Erythroblast (primary cell): ENCODE measurements around the gene DHRS7B.
"Not testable (repeated sequence)": the region's sequence is repeated elsewhere in the genome, so short reads cannot be mapped to it uniquely, and the experiment has no call there.

Experiments used
- DNase-seq, 2 experiments: peaks; one replicate each; lab custom pipeline; 2025; lab: John Stamatoyannopoulos, UW
- GATA1 ChIP-seq: IDR thresholded peaks from 2 replicates; pipeline ENCODE4 v1.6.1; 2011; ENCODE audit warnings: low read depth, mild to moderate bottlenecking, control low read depth, low read length, moderate library complexity
- POLR2A ChIP-seq: IDR thresholded peaks from 2 replicates; pipeline ENCODE4 v1.6.1; 2011; ENCODE audit warnings: mild to moderate bottlenecking, low read length

Gene DHRS7B, protein sequence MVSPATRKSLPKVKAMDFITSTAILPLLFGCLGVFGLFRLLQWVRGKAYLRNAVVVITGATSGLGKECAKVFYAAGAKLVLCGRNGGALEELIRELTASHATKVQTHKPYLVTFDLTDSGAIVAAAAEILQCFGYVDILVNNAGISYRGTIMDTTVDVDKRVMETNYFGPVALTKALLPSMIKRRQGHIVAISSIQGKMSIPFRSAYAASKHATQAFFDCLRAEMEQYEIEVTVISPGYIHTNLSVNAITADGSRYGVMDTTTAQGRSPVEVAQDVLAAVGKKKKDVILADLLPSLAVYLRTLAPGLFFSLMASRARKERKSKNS

DNA sequence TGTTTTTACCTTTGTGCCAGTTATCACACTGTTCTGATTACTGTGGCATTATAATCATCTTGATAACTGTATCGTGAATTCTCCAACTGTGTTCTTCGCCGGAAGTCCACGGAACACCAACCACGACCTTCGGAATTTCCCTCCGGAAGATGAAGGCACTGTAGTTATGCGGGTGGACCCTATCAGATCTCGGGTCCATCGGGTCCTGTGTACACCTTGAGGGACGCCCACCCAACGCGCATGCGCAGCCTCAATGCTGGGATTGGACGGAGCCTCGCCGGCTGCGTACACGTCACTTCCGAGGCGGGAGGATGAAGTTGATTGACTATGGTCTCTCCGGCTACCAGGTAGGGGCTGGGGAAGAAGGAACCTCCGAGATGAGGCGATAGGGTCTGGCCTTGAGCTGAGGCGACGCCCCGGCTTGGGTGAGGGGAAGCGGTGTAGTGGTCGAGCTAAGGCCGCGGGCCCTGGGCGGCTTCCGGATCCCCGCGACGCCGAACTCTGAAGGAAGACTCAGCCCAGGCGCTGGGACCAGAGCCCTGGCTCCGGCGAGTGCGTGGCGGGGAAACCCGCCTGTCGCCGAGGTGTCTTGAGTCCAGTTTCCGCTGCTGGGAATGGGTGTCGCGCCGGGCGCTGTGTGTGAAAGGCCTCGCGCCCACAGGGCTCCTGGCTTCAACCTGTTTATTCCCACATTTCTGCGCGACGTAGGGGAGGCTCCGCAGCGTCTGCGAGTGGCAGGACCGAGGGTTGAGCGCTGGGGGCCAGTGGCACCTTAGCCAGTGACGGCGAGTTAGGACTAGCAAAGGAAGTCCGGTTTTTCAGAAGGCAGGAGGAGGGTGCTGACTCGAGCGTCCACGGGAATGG lies at the start of gene DHRS7B:
Gene DHRS7B, plus strand, starts transcription at position 320 of the 864 bp plus-strand sequence. Its CDS starts 8 bp downstream, at position 328.
- TF ChIP-seq POLR2A (peak; percentile 86), GATA1 (no peak)
- DNase-seq, result peak; percentile 95 to 98

DNA sequence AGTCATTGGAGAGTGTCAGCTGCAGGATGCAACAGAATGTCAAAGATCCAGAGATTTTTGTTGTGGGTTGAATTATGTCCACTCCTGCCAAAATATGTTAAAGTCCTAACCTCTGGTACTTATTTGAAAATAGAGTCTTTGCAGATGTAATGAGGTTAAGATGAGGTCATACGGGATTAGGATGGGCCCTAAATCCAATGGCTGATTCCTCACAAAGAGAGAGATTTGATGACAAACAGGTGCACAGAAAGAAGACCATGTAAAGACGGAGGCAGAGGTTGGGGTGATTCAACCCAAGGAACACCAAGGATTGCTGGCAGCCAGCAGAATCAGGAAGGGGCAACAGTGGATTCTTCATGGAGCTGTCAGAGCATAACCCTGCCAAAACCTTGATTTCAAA lies 49.5 kb upstream of the DHRS7B start:
- no peak for DNase-seq
- TF ChIP-seq POLR2A (no peak), GATA1 (no peak)

DNA sequence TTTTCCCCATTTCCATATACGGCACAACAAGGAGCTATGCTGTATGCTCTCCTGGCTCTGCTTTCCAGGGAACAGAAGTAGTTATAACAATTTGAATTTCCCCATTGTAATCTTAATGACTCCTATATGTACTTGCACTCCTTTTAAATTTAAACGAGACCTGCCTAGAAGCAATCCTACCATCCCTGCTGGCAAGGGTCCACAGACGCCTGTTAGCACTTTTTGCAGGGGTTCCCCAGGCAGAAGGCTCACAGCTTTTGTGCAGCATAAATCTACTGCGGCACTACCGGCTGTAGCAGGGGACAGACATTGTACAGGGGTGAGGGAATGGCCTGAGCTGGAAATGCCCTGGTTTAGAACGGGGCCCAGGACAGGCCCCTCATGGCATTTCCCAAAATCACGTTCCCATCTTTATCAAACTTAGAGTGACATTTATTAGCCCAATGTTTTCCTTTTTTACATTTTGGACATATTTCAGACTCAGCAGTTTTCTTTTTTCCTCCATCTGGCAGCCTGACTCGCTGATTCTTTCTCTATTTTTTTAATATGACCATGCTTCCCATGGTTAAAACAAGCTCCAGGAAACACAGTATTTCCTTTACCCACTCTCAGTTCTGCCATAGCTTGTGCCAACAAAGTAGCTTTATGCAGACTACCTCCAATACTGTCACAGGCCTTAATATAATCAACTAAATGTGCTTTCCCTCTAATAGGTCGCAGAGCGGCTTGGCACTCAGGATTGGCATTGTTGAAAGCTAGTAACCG lies 48.6 kb upstream of the DHRS7B start:
- no peak for DNase-seq
- TF ChIP-seq GATA1 (no peak), POLR2A (no peak)

DNA sequence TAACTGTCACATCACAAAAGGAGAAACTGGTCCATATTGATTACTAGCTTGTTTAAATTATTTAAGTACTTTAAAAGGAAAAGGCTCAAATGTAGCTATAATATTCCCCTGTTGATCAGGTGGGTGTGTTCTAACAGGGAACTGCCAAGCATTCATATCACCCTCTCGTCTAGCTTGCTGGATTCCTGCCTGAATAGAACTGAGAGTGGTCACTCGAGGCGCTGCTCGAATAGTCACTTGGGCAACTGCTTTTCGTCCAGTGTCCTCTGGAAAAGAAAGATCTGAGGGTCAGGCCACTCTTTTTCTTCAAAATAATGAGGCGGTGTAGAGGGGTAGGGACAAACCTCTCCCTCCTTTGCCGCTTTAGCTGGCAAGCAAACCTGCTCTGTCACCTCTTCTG lies 47.6 kb upstream of the DHRS7B start:
- DNase-seq, result no peak
- no peak for TF ChIP-seq GATA1
- no peak for TF ChIP-seq POLR2A

DNA sequence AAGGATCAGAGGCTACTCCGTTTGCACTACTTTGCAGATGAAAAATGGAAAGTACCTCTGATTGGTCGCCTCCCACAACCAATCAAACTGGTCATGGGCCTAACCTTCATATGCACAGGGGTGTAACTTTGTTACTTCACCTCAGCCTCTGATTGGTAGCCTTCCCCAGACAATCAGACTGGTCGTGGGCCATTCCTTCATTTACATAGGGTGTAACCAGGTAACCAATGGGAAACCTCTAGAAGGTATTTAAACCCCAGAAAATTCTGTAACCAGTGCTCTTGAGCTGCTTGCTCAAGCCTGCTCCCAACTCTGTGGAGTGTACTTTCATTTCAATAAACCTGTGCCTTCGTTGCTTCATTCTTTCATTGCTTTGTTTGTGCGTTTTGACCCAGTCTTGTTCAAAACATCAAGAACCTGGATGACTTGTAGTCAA lies 44.7 kb upstream of the DHRS7B start:
- TF ChIP-seq POLR2A, result no peak
- TF ChIP-seq GATA1, result no peak
- DNase-seq, result peak in 1 of 2 experiments; percentile 28

DNA sequence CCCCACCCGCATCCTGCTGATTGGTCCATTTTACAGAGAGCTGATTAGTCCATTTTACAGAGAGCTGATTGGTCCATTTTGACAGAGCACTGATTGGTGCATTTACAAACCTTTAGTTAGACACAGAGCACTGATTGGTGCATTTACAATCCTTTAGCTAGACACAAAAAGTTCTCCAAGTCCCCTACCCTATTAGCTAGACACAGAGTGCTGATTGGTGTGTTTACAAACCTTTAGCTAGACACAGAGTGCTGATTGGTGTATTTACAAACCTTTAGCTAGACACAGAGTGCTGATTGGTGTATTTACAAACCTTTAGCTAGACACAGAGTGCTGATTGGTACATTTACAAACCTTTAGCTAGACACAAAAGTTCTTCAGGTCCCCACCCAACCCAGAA lies 41.5 kb upstream of the DHRS7B start:
- DNase-seq, result not testable (repeated sequence)

DNA sequence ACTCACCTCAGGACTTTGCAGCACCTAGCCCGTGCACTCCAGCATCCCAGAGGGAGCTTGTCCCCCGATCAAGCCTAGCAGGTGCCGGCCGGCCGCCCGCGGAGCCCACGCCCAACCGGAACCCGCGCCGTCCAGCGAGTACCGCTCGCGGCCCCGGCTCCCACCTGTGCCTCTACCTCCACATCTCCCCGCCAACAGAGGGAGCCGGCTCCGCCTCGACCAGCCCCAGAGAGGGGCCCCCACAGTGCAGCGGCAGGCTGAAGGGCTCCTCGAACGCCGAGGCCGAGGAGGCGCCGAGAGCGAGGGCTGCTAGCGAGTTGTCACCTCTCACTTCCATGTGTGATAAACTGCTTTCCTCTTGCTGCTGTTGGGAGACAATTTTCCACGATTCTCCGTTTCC lies 41.1 kb upstream of the DHRS7B start:
- TF ChIP-seq GATA1 (no peak), POLR2A (no peak)
- DNase-seq, result no peak

DNA sequence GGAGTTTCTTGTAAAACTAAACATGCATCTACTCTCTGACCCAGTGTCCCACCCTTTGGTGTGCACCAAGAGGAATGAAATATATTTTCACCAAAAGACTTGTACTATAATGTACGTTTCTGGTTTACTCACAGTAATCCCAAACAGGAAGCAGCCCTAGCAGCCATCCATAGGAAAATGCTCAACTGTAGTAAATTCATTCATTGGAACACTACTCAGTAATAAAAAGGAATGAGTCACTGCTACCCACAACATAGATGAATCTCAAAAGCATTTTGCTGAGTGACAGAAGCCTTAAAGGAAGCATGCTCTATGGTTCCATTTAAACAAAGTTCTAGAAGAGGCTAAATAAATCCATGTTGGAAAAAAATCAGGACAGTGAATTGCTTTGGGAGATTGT lies 37.6 kb upstream of the DHRS7B start:
- DNase-seq, result no peak
- TF ChIP-seq GATA1 (no peak), POLR2A (no peak)

DNA sequence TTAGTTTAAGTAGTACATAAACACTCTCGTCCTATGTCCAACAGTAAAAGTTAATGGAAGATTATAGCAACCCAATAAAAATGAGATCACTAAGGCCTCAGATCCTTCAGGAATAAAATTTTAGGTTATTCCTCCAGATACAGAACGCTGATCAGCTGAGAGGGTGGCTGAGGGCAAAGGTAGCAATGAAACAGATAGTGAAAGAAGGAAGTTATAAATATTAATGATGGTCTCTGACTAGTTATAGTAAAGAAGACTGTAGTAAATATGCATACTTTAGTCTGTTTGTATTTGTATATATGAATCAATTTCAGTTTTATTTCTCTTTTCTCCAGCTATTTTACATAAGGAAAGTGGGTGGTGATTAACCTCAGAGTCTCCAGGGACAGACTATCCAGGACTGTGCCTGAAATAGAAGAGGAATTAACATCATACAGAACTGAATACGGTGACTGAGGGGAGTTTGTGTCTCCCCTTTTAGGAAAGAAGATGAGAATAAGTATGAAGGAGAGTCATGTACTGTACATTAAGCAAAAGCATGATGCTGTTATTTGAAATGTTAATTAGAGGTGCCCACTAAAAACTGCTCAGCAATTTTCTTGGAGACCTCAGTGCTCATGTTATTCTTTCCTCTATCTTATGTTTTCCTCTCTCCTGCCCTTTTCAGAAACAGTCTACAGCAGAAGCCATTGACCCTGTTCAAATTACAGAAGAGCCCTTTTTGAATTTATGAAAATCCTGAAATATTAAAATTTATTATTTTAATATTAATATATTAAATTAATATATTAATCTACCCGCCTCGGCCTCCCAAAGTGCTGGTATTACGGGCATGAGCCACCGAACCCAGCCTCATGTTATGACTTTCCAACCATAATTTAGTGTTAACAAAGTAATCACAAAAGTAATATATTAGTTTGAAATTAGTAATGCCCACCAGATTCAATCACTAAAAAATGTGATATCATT lies 36.5 kb upstream of the DHRS7B start:
- DNase-seq, result no peak
- TF ChIP-seq GATA1, result no peak
- no peak for TF ChIP-seq POLR2A

DNA sequence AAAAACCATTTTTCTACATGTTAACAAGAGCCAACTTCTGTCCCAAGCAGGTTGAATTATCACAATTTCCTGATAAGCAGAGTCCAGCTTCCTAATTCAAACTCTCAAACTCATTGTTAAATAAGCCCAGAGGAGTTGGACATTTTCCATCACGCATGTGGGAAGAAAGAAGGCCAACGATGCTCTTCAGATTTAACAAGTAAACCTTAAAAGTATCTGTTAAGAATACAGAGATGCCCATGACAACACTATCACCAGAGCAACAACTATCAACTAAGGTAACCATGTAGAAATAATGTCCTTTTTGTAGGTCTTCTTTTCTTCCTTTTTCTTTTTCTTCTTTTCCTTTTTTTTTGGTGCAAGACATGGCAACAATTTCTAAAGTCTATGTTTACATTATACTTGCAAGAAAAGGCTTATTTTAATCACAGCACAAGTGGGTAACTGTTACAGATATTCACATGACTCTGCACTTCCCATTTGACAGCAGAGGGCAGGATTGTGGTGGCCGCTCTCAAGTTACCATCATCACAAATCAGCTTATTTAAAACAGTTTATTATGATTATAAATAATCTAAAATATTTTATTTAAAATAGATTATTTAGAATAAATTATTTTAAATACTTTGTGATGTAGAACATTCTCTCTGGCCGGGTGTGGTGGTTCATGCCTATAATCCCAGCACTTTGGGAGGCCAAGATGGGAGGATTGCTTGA lies 35.7 kb upstream of the DHRS7B start:
- DNase-seq, result peak in 1 of 2 experiments; percentile 7
- TF ChIP-seq GATA1 (no peak), POLR2A (no peak)

DNA sequence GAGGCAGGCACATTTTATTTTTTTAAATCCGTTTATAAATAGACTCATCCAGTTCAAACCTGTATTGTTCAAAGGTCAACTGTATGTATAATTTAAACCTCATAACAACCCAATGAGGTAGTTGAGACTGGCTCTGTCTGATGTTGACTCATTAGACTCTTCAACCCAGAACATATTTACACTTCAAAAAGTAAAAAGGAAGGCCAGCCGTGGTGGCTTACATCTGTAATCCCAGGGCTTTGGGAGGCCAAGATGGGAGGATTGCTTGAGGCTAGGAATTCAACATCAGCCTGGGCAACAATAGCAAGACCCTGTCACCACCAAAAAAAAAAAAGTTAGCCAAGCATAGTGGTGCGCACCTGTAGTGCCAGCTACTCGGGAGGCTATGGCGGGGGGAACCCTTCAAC lies 32.5 kb upstream of the DHRS7B start:
- TF ChIP-seq POLR2A (no peak), GATA1 (no peak)
- no peak for DNase-seq

DNA sequence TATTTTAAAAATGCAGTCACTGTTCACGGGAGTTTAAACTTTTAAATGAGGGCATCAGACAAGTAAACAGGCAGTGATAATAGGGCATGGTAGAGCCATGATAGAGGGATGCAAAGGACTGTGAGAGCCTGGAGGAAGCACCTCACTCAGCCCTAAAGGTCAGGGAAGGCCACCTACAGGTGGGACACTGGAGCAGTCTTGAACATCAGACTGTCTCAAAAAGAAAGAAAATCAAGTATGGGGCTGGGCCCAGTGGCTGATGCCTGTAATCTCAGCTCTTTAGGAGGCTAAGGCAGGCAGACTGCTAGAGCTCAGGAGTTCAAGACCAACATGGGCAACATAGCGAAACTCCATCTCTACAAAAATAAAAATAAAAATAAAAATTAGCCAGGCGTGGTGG lies 31.0 kb upstream of the DHRS7B start:
- TF ChIP-seq POLR2A, result no peak
- TF ChIP-seq GATA1, result no peak
- DNase-seq, result no peak
